Esophagus muscularis mucosa (tissue), 3 donors: ENCODE measurements around the gene S100A4.
"Not testable (repeated sequence)": the region's sequence is repeated elsewhere in the genome, so short reads cannot be mapped to it uniquely, and the experiment has no call there.

Experiments used
- EP300 ChIP-seq: sonication (generic); formaldehyde crosslinking; IDR thresholded peaks from one replicate; pipeline ENCODE4 v1.6.1; 2017; ENCODE audit warnings: antibody characterized with exemption
- TF ChIP-seq, protein P1 (sequence below), 3 experiments: fragments of 200-600 bp in 2 of 3; fragments of 450-650 bp in 1 of 3; sonication (generic) in 2 of 3; IDR thresholded peaks; one replicate each; pipeline ENCODE4 v1.5.1; 2017 to 2019; ENCODE audit warnings: antibody characterized with exemption in 3 of 3, mild to moderate bottlenecking in 2 of 3, moderate library complexity in 1 of 3

DNA sequence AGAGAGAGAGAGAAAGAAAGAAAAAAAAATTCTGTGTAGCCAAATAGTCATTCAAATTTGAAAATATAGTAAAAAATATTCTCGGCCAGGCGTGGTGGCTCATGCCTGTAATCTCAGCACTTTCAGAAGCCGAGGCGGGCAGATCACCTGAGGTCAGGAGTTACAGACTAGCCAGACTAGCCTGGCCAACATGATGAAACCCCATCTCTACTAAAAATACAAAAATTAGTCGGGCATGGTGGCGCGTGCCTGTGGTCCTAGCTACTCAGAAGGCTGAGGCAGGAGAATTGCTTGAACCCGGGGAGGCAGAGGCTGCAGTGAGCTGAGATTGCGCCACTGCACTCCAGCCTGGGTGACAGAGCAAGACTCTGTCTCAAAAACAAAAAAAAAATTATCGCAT is 42.4 kb upstream of the S100A4 start:
- TF ChIP-seq EP300: not testable (repeated sequence)
- TF ChIP-seq, protein P1, sequence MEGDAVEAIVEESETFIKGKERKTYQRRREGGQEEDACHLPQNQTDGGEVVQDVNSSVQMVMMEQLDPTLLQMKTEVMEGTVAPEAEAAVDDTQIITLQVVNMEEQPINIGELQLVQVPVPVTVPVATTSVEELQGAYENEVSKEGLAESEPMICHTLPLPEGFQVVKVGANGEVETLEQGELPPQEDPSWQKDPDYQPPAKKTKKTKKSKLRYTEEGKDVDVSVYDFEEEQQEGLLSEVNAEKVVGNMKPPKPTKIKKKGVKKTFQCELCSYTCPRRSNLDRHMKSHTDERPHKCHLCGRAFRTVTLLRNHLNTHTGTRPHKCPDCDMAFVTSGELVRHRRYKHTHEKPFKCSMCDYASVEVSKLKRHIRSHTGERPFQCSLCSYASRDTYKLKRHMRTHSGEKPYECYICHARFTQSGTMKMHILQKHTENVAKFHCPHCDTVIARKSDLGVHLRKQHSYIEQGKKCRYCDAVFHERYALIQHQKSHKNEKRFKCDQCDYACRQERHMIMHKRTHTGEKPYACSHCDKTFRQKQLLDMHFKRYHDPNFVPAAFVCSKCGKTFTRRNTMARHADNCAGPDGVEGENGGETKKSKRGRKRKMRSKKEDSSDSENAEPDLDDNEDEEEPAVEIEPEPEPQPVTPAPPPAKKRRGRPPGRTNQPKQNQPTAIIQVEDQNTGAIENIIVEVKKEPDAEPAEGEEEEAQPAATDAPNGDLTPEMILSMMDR (IDR thresholded peaks at IDR 0.05): not testable (repeated sequence)
